Upper lobe of right lung (tissue), 1 donor: ENCODE results near the gene MAN1A1. TPM values are rescaled to one million over a fixed set of nuclear protein-coding genes. Genes with fewer than 3 reads are reported as not detected.
A peak's percentile ranks its signal among the peaks of the same experiment; 100 is the strongest.

Experiments used
- ATAC-seq: fragments of 200-7000 bp; cut with Tn5 transposase; one replicate; pipeline ENCODE4 v1.9.1; 2020; ENCODE audit warnings: mild to moderate bottlenecking, moderate library complexity
- DNase-seq: peaks from one replicate; pipeline ENCODE4 v3.0.0-alpha.2; 2020
- H3K27ac ChIP-seq: fragments of 200-600 bp; one replicate; pipeline ENCODE4 v1.8.0; 2022
- H3K27me3 ChIP-seq: fragments of 200-600 bp; one replicate; pipeline ENCODE4 v1.8.0; 2022; ENCODE audit warnings: mild to moderate bottlenecking
- H3K36me3 ChIP-seq: fragments of 200-600 bp; one replicate; pipeline ENCODE4 v1.8.0; 2022
- H3K4me1 ChIP-seq: fragments of 200-600 bp; one replicate; pipeline ENCODE4 v1.8.0; 2022
- H3K4me3 ChIP-seq: fragments of 200-600 bp; one replicate; pipeline ENCODE4 v1.8.0; 2022; ENCODE audit warnings: mild to moderate bottlenecking
- H3K9me3 ChIP-seq: fragments of 200-600 bp; one replicate; pipeline ENCODE4 v1.8.0; 2022
- intact Hi-C: fragments of 100-400 bp; cut with DNase I; formaldehyde crosslinking; loops from one replicate; pipeline ENCODE4 v1.11.0; 2022
- total RNA-seq: library from RNA; stranded (reverse); fragmentation: NEBNext Ultra II Directional; extraction: Animal tissue kit (Norgen Biotek cat#: 25700); gene quantifications from one replicate; pipeline ENCODE4 v1.2.1, GENCODE V29; 2021
- TF ChIP-seq, protein P1 (sequence below): fragments of 200-600 bp; IDR thresholded peaks from one replicate; pipeline ENCODE4 v1.8.0; 2022; ENCODE audit warnings: antibody characterized with exemption
- donor health status: DM: no; HTN: yes; CAD: no; lungs with severe emphysema.

MAN1A1 gene
- total RNA-seq, 1 donor from 2014 or later: 74.0 TPM

- no peak for ATAC-seq
- no peak for DNase-seq
- no peak overlapping the region for H3K27ac ChIP-seq
- intact Hi-C loops: no loop called here
- no peak overlapping the region for H3K4me3 ChIP-seq
- peaks cover 43% of the 10 kb centered on the region for H3K4me1 ChIP-seq
- H3K36me3 ChIP-seq: no peaks in the 10 kb centered on the region
- no peaks in the 10 kb centered on the region for H3K9me3 ChIP-seq
- H3K27me3 ChIP-seq: no peaks in the 10 kb centered on the region
- TF ChIP-seq, protein P1, sequence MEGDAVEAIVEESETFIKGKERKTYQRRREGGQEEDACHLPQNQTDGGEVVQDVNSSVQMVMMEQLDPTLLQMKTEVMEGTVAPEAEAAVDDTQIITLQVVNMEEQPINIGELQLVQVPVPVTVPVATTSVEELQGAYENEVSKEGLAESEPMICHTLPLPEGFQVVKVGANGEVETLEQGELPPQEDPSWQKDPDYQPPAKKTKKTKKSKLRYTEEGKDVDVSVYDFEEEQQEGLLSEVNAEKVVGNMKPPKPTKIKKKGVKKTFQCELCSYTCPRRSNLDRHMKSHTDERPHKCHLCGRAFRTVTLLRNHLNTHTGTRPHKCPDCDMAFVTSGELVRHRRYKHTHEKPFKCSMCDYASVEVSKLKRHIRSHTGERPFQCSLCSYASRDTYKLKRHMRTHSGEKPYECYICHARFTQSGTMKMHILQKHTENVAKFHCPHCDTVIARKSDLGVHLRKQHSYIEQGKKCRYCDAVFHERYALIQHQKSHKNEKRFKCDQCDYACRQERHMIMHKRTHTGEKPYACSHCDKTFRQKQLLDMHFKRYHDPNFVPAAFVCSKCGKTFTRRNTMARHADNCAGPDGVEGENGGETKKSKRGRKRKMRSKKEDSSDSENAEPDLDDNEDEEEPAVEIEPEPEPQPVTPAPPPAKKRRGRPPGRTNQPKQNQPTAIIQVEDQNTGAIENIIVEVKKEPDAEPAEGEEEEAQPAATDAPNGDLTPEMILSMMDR: no peak
Observed at GRCh38 chr6:119340796-119341487, 8.6 kb downstream of the MAN1A1 start.

- H3K4me3 ChIP-seq: no peak overlapping the region
- no peaks in the 10 kb centered on the region for H3K27me3 ChIP-seq
- no peaks in the 10 kb centered on the region for H3K9me3 ChIP-seq
- H3K36me3 ChIP-seq: no peaks in the 10 kb centered on the region
- ATAC-seq (peak; percentile 94), DNase-seq (no peak)
- peaks cover 43% of the 10 kb centered on the region for H3K4me1 ChIP-seq
- intact Hi-C loops: no loop called here
- peak overlapping the region; percentile 60 for H3K27ac ChIP-seq
- TF ChIP-seq, protein P1: no peak
Observed at GRCh38 chr6:119339941-119340456, 9.6 kb downstream of the MAN1A1 start.

- DNase-seq (no peak), ATAC-seq (no peak)
- intact Hi-C loops: no loop called here
Observed at GRCh38 chr6:119337762-119338161, 11.8 kb downstream of the MAN1A1 start.

GRCh38 chr6:119337252-119337651, 12.3 kb downstream of the MAN1A1 start:
- H3K4me3 ChIP-seq: no peak overlapping the region
- intact Hi-C loops: no loop called here
- ATAC-seq (no peak), DNase-seq (no peak)
- H3K36me3 ChIP-seq: no peaks in the 10 kb centered on the region
- H3K9me3 ChIP-seq: no peaks in the 10 kb centered on the region
- TF ChIP-seq, protein P1: no peak
- peaks cover 30% of the 10 kb centered on the region for H3K4me1 ChIP-seq
- H3K27ac ChIP-seq: no peak overlapping the region
- no peaks in the 10 kb centered on the region for H3K27me3 ChIP-seq

More at GRCh38 chr6:119337762-119338161, 11.8 kb downstream of the MAN1A1 start:
- TF ChIP-seq, protein P1: no peak
- no peak overlapping the region for H3K27ac ChIP-seq
- H3K4me3 ChIP-seq: no peak overlapping the region
- no peaks in the 10 kb centered on the region for H3K9me3 ChIP-seq
- no peaks in the 10 kb centered on the region for H3K27me3 ChIP-seq
- H3K36me3 ChIP-seq: no peaks in the 10 kb centered on the region
- H3K4me1 ChIP-seq: peaks cover 35% of the 10 kb centered on the region

DNA sequence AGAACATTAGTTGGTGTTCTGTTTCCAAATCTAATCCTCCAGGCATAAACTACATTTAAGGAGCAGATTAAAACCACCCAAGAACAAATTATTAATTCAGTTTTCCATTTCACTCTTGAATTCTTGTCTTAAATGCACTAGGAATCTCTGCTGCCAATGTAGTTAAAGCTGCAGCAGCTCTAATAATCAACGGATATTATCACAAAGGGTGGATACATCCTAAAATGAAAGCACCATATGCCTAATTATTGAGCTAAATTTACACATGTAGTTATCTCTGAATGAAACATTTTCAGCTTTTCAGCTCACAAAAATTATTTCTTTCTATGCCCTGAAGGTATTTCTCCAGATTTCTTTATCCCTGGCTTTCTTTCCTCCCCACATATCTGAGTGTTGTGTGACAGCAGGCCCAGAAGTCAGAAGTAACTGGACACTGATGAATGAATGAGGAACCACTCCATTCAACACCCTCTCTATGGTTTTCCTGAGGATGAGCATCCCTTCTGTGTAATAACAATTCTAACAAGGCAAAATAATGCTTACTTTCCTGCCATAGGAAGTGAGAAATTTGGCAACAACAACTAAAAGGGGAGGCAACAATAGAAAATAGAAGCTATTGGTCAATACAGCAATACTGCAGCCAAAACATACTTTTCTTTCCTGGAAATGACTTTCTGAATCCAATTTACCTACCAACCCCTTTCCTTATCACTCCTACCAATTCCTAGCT, 14.9 kb downstream of the MAN1A1 start:
- H3K27ac ChIP-seq: peak overlapping the region; percentile 26
- TF ChIP-seq, protein P1: no peak
- no peak overlapping the region for H3K4me3 ChIP-seq
- ATAC-seq: peak; percentile 43
- H3K36me3 ChIP-seq: no peaks in the 10 kb centered on the region
- no peaks in the 10 kb centered on the region for H3K27me3 ChIP-seq
- intact Hi-C loops: no loop called here
- no peak for DNase-seq
- H3K9me3 ChIP-seq: no peaks in the 10 kb centered on the region
- H3K4me1 ChIP-seq: peaks cover 21% of the 10 kb centered on the region
